NCI-H446 treated with DMSO at 0.1 percent for 48 hours (cell line): Measurements from ENCODE around the gene CALML6.

Experiments used
- DNase-seq: peaks from one replicate; lab custom pipeline; 2025; lab: John Stamatoyannopoulos, UW

The CALML6 gene

DNA sequence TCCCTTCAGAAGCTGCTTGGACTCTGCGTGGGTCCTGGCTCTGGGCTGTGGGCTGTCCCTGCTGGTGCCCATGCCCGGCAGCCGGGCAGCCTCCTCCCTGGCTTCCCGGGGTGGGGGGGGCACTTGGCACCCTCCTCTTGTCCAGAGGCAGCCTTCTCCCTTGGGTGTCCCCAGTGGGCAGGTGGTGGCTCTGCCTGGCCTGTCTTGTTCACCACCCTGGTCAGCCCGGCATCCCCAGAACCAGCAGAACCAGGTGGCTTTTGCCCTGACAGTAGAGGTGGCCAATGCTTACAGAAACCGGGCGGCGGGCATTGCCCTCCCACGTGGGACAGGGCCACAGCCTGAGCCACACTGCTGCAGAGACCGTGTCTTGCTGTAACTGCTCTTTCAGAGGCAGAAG, 50.5 kb downstream of the CALML6 start:
- no peak for DNase-seq

DNA sequence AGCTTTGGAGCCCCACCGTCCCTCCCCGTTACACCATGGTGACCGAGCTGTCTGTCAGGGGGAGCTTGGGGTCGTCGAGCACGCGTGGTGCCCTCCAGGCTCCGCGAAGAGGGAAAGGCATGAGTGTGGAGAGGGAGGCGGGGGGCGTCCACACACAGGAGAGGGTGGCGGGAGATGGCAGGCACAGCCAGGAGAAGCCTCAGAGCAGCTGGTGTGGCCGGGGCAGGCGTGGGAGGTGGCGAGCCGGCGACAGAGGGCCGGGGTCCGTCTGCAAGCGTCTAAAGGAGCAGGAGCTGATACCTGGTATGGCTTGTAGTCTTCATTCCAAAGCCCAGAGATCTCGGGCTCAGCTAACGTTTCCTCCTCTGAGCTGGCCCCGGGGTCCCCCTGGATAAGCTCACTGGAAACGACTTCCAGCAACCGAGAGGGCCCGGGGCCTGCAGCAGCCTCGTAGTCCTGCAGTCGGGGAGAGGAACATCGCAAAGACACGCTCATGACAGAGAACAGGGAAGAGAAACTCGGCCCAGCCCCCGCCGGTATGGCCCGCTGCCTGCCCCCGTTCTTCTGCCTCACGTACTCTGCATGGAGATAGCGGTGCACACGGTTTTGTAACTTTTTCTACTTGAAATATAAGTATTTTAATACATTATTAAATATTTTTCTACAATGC, 51.1 kb downstream of the CALML6 start:
- no peak for DNase-seq
